MCF 10A (cell line): Measurements from ENCODE around the gene EPHB1. TPM values are rescaled to one million over a fixed set of nuclear protein-coding genes. Genes with fewer than 3 reads are reported as not detected.

Experiments
- BruUV-seq: library from RNA; stranded (reverse); fragments of 400-500 nt; replicated peaks from 2 replicates; lab custom pipeline; 2021; lab: Mats Ljungman, UMichigan
- CTCF ChIA-PET: fragments of 300-600 bp; sonication (Branson Sonifier 250); formaldehyde crosslinking; extraction: SDS; loops from one replicate; lab custom pipeline; 2021; ENCODE audit warnings: antibody characterized with exemption, inconsistent platforms; lab: Yijun Ruan, JAX
- POLR2A ChIA-PET: fragments of 300-600, 350-650 bp; sonication (Branson Sonifier 250); formaldehyde crosslinking; extraction: SDS; loops from one replicate; lab custom pipeline; 2020; ENCODE audit warnings: antibody characterized with exemption, inconsistent platforms; lab: Yijun Ruan, JAX
- DNase-seq: peaks from one replicate; pipeline ENCODE4 v3.0.0-alpha.2; 2018; ENCODE audit not compliant: unreplicated experiment
- H3K27ac Mint-ChIP-seq: one replicate; pipeline ENCODE4 v1.8.0; 2022; ENCODE audit warnings: mild to moderate bottlenecking, low read depth, mixed read lengths; ENCODE audit not compliant: unreplicated experiment
- H3K27me3 Mint-ChIP-seq: one replicate; pipeline ENCODE4 v1.8.0; 2022; ENCODE audit warnings: mixed read lengths; ENCODE audit not compliant: insufficient read depth, unreplicated experiment
- H3K36me3 Mint-ChIP-seq: one replicate; pipeline ENCODE4 v1.8.0; 2022; ENCODE audit warnings: mild to moderate bottlenecking, moderate library complexity, mixed read lengths; ENCODE audit not compliant: insufficient read depth, unreplicated experiment
- H3K4me1 Mint-ChIP-seq: one replicate; pipeline ENCODE4 v1.8.0; 2022; ENCODE audit warnings: mixed read lengths; ENCODE audit not compliant: insufficient read depth, unreplicated experiment
- H3K4me3 Mint-ChIP-seq: one replicate; pipeline ENCODE4 v1.8.0; 2022; ENCODE audit warnings: mild to moderate bottlenecking, moderate library complexity, mixed read lengths; ENCODE audit not compliant: unreplicated experiment
- H3K9me3 Mint-ChIP-seq: one replicate; pipeline ENCODE4 v1.8.0; 2022; ENCODE audit warnings: mixed read lengths; ENCODE audit not compliant: unreplicated experiment
- intact Hi-C: fragments of 100-400 bp; cut with micrococcal nuclease; formaldehyde crosslinking; loops from 2 replicates; pipeline ENCODE4 v1.14.1; 2022
- total RNA-seq: library from RNA; stranded (reverse); gene quantifications from 2 replicates; pipeline ENCODE4 v1.2.3, GENCODE V29; 2022
- TF ChIP-seq, protein P1 (sequence below): fragments of 200-600 bp; IDR thresholded peaks from one replicate; pipeline ENCODE4 v1.8.0; 2022; ENCODE audit warnings: antibody characterized with exemption, mild to moderate bottlenecking; ENCODE audit not compliant: unreplicated experiment

The EPHB1 gene
- total RNA-seq, 1 experiment from 2014 or later: not detected

DNA sequence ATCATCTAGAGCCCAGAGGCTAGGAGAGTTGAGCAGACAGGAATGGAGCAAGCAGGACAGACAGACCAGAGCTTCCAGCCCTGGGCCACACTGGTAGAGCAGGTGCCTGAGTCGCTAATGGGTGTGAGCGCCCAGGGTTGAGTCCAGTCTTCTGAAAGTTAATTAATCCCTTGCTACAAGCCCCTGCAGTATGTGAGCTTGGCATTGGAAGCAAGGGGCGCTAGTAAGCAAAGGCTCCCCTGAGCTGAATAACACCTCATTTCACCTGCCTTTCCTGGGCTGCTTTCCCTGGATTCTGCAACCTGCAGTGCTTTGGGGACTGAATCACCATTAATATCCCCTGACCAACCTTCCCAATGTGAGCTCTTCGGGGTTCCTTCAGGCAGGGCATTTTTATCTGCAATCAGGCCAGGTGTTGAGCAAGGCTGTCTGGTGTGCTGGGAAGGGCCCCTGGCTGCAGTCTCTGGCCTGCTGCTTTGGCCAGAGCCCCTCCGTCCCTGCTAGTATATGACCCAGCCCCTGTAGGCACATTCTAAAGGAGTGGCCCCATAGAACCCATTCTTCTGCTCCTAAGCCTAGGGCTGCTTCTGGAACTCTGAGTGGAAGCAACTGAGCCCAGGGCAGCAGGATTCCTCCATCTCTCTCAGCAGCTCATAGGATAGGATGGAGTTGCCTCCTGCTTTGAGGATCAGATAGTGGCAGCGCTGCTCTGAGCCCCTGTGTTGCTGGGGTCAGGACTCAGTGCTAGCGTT, 45.1 kb upstream of the EPHB1 start:
- intact Hi-C loops: loop anchor here (10.0 kb wide), 1 partner anchor 95 kb away; the partner anchor contains the start of gene KY
- no TSS peak for BruUV-seq
- ChIA-PET POLR2A (no interaction called here), CTCF (interaction anchor here (0.6 kb wide), 2 partner anchors 77 to 247 kb away, joined by 3 to 4 read pairs; no protein-coding TSS in a partner anchor)
- no peak for DNase-seq
- TF ChIP-seq, protein P1, sequence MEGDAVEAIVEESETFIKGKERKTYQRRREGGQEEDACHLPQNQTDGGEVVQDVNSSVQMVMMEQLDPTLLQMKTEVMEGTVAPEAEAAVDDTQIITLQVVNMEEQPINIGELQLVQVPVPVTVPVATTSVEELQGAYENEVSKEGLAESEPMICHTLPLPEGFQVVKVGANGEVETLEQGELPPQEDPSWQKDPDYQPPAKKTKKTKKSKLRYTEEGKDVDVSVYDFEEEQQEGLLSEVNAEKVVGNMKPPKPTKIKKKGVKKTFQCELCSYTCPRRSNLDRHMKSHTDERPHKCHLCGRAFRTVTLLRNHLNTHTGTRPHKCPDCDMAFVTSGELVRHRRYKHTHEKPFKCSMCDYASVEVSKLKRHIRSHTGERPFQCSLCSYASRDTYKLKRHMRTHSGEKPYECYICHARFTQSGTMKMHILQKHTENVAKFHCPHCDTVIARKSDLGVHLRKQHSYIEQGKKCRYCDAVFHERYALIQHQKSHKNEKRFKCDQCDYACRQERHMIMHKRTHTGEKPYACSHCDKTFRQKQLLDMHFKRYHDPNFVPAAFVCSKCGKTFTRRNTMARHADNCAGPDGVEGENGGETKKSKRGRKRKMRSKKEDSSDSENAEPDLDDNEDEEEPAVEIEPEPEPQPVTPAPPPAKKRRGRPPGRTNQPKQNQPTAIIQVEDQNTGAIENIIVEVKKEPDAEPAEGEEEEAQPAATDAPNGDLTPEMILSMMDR: no peak
- Mint-ChIP-seq H3K4me3 (no peak overlapping the region), H3K4me1 (no peaks in the 10 kb centered on the region), H3K36me3 (no peaks in the 10 kb centered on the region), H3K27me3 (peaks cover 13% of the 10 kb centered on the region), H3K9me3 (no peaks in the 10 kb centered on the region), H3K27ac (no peak overlapping the region)

DNA sequence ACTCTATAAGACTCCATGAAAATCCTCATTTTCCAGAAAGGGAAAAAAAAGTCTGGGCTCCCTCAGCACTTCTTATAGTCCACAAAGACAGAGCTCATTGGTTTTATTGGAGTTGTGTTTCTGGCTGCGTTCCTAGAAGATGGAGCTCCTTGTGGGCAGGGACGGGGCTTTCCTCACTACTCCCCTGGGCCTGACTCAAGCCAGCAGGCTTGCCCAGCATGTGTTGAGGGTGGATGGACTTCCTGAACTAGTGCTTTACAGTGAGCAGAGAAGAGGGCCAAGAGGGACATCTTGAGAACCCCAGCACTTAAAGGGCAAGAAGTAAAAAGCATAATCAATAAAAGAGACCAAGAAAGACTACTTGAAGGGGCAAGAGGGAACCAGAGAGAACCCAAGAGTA, 43.2 kb upstream of the EPHB1 start:
- H3K27me3 Mint-ChIP-seq: peaks cover 13% of the 10 kb centered on the region
- no TSS peak for BruUV-seq
- no peaks in the 10 kb centered on the region for H3K4me1 Mint-ChIP-seq
- H3K36me3 Mint-ChIP-seq: no peaks in the 10 kb centered on the region
- H3K27ac Mint-ChIP-seq: no peak overlapping the region
- intact Hi-C loops: loop anchor here (10.0 kb wide), 1 partner anchor 97 kb away; the partner anchor contains the start of gene KY
- no peak overlapping the region for H3K4me3 Mint-ChIP-seq
- ChIA-PET CTCF (interaction anchor here (0.7 kb wide), 2 partner anchors 245 to 390 kb away, joined by 3 to 7 read pairs; no protein-coding TSS in a partner anchor), POLR2A (no interaction called here)
- no peak for DNase-seq
- H3K9me3 Mint-ChIP-seq: no peaks in the 10 kb centered on the region
- TF ChIP-seq, protein P1: no peak

DNA sequence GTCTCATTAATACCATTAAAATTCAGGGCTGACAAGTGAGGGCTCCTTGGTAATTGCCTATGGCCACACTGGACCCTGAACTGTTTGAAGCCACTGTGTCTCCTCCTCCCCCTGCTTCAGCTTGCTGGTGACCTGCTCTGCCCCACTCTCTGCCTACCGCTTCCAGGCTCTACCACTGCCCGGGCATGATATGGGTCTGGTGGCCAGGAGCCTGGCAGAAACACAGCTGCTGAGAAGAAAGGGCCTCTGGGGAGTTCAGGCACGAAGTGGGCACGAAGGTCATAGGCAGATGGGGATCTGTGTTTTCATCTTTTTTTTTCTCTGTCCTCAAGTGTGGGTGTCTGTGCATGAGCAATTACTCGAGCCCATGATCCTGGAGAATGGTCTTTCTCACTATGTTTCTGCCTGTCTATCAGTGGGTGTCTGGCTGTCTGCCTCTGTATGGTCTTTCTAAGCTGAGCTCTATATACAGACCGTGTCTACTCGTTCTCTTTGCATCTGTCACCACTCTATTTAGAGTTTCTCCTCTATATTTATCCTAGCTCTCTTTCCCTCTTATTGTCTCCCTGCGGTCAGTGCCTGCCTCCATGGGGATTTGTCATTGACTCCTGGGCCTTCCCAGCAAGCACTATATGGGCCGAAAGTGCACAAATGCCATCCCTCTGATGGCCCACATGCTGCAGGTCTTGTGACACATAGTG, 42.1 kb upstream of the EPHB1 start:
- intact Hi-C loops: loop anchor here (10.0 kb wide), 1 partner anchor 98 kb away; the partner anchor contains the start of gene KY
- Mint-ChIP-seq H3K4me3 (no peak overlapping the region), H3K27me3 (peaks cover 24% of the 10 kb centered on the region), H3K27ac (no peak overlapping the region), H3K4me1 (no peaks in the 10 kb centered on the region), H3K9me3 (no peaks in the 10 kb centered on the region), H3K36me3 (no peaks in the 10 kb centered on the region)
- TF ChIP-seq, protein P1: no peak
- CTCF ChIA-PET: interaction anchor here (0.5 to 0.7 kb wide), 2 partner anchors 389 to 1377 kb away, joined by 3 read pairs; no protein-coding TSS in a partner anchor
- no TSS peak for BruUV-seq
- POLR2A ChIA-PET: no interaction called here
- no peak for DNase-seq
